H9 (cell line): ENCODE results near the gene AFAP1. TPM values are rescaled to one million over a fixed set of nuclear protein-coding genes. Genes with fewer than 3 reads are reported as not detected.

Experiments
- DNase-seq: peaks from one replicate; pipeline ENCODE4 v3.0.0-alpha.2; 2017
- H2AFZ ChIP-seq: one replicate; pipeline ENCODE4 v1.6.1; 2013; ENCODE audit warnings: mild to moderate bottlenecking, low read length, control low read depth, moderate library complexity
- H2AK5ac ChIP-seq: 2 replicates; pipeline ENCODE4 v1.6.1; 2013; ENCODE audit warnings: low read length, control low read depth, mixed read lengths; ENCODE audit not compliant: insufficient read length
- H2BK120ac ChIP-seq: one replicate; pipeline ENCODE4 v1.6.1; 2013; ENCODE audit warnings: low read depth, mild to moderate bottlenecking, low read length, control low read depth, inconsistent platforms; ENCODE audit not compliant: poor library complexity, severe bottlenecking
- H2BK12ac ChIP-seq: 2 replicates; pipeline ENCODE4 v1.6.1; 2013; ENCODE audit warnings: low read length, control low read depth, mixed read lengths, low read depth; ENCODE audit not compliant: insufficient read length
- H2BK15ac ChIP-seq: 2 replicates; pipeline ENCODE4 v1.6.1; 2013; ENCODE audit warnings: low read depth, low read length, control low read depth
- H2BK20ac ChIP-seq: one replicate; pipeline ENCODE4 v1.6.1; 2013; ENCODE audit warnings: low read depth, mild to moderate bottlenecking, low read length, control low read depth, inconsistent platforms; ENCODE audit not compliant: poor library complexity, severe bottlenecking
- H2BK5ac ChIP-seq: 2 replicates; pipeline ENCODE4 v1.6.1; 2013; ENCODE audit warnings: low read length, control low read depth, mixed read lengths; ENCODE audit not compliant: insufficient read length
- H3K14ac ChIP-seq: 2 replicates; pipeline ENCODE4 v1.6.1; 2013; ENCODE audit warnings: low read length, control low read depth; ENCODE audit not compliant: insufficient read depth
- H3K18ac ChIP-seq: 2 replicates; pipeline ENCODE4 v1.6.1; 2013; ENCODE audit warnings: low read depth, mild to moderate bottlenecking, mixed read lengths, low read length, control low read depth; ENCODE audit not compliant: insufficient read length
- H3K23ac ChIP-seq: 2 replicates; pipeline ENCODE4 v1.6.1; 2013; ENCODE audit warnings: low read length, control low read depth, mixed read lengths, low read depth; ENCODE audit not compliant: insufficient read length
- H3K23me2 ChIP-seq: 2 replicates; pipeline ENCODE4 v1.6.1; 2013; ENCODE audit warnings: low read depth, mild to moderate bottlenecking, mixed read lengths, low read length, control low read depth; ENCODE audit not compliant: insufficient read length, poor library complexity, severe bottlenecking
- H3K27ac ChIP-seq: 2 replicates; pipeline ENCODE4 v1.5.1; 2013; ENCODE audit warnings: low read length, control low read depth, mixed read lengths, low read depth; ENCODE audit not compliant: insufficient read length
- H3K27me3 ChIP-seq: 2 replicates; pipeline ENCODE4 v1.6.1; 2013; ENCODE audit warnings: low read length, control low read depth, inconsistent platforms; ENCODE audit not compliant: insufficient read depth
- H3K4ac ChIP-seq: 2 replicates; pipeline ENCODE4 v1.6.1; 2013; ENCODE audit warnings: low read depth, mild to moderate bottlenecking, control low read depth, inconsistent platforms, low read length, moderate library complexity
- H3K4me1 ChIP-seq: 2 replicates; pipeline ENCODE4 v1.6.1; 2013; ENCODE audit warnings: low read length, control low read depth, inconsistent platforms; ENCODE audit not compliant: insufficient read depth
- H3K4me2 ChIP-seq: 2 replicates; pipeline ENCODE4 v1.6.1; 2013; ENCODE audit warnings: low read length, control low read depth, mixed read lengths; ENCODE audit not compliant: insufficient read length, insufficient read depth
- H3K56ac ChIP-seq: 2 replicates; pipeline ENCODE4 v1.6.1; 2013; ENCODE audit warnings: low read depth, mild to moderate bottlenecking, mixed read lengths, low read length, control low read depth; ENCODE audit not compliant: insufficient read length
- H3K79me1 ChIP-seq: 2 replicates; pipeline ENCODE4 v1.6.1; 2013; ENCODE audit warnings: low read depth, mild to moderate bottlenecking, moderate library complexity, low read length, control low read depth, inconsistent platforms; ENCODE audit not compliant: insufficient read depth, poor library complexity, severe bottlenecking
- H3K79me2 ChIP-seq: 2 replicates; pipeline ENCODE4 v1.6.1; 2013; ENCODE audit warnings: low read length, control low read depth, inconsistent platforms; ENCODE audit not compliant: insufficient read depth
- H3K9ac ChIP-seq: 2 replicates; pipeline ENCODE4 v1.6.1; 2013; ENCODE audit warnings: low read length, control low read depth, mixed read lengths; ENCODE audit not compliant: insufficient read length; ENCODE audit errors: extremely low read depth
- H3K9me3 ChIP-seq: one replicate; pipeline ENCODE4 v1.6.1; 2013; ENCODE audit warnings: low read depth, low read length, inconsistent platforms; ENCODE audit not compliant: control insufficient read depth
- H3T11ph ChIP-seq: one replicate; pipeline ENCODE4 v1.6.1; 2013; ENCODE audit warnings: mild to moderate bottlenecking, low read length, control low read depth, inconsistent platforms
- H4K20me1 ChIP-seq: one replicate; pipeline ENCODE4 v1.6.1; 2013; ENCODE audit not compliant: control insufficient read depth, insufficient read length, insufficient read depth
- H4K5ac ChIP-seq: 2 replicates; pipeline ENCODE4 v1.6.1; 2013; ENCODE audit warnings: low read depth, mild to moderate bottlenecking, mixed read lengths, low read length, control low read depth; ENCODE audit not compliant: insufficient read length
- H4K8ac ChIP-seq: replicated peaks from 2 replicates; pipeline ENCODE4 v1.6.1; 2013; ENCODE audit warnings: low read length, control low read depth, mixed read lengths, low read depth; ENCODE audit not compliant: insufficient read length
- H4K91ac ChIP-seq: 2 replicates; pipeline ENCODE4 v1.6.1; 2013; ENCODE audit warnings: low read depth, mild to moderate bottlenecking, moderate library complexity, mixed read lengths, low read length, control low read depth; ENCODE audit not compliant: insufficient read length
- H3K27ac Mint-ChIP-seq, 3 experiments: 2 replicates in 2 of 3; 3 replicates in 1 of 3; pipeline ENCODE4 v1.8.0; 2020 to 2021; ENCODE audit warnings: mixed read lengths in 3 of 3, mild to moderate bottlenecking in 1 of 3, moderate library complexity in 1 of 3
- H3K27me3 Mint-ChIP-seq: 2 replicates; pipeline ENCODE4 v1.8.0; 2021; ENCODE audit warnings: low read depth, mild to moderate bottlenecking, moderate library complexity, mixed read lengths
- H3K36me3 Mint-ChIP-seq, 3 experiments: 2 replicates in 2 of 3; 3 replicates in 1 of 3; pipeline ENCODE4 v1.8.0; 2020 to 2021; ENCODE audit warnings: low read depth in 3 of 3, mixed read lengths in 3 of 3; ENCODE audit not compliant: insufficient read depth in 1 of 3
- H3K4me1 Mint-ChIP-seq, 2 experiments: 2 replicates each; pipeline ENCODE4 v1.8.0; 2020; ENCODE audit warnings: mixed read lengths in 2 of 2
- H3K4me3 Mint-ChIP-seq, 2 experiments: 2 replicates in 1 of 2; 3 replicates in 1 of 2; pipeline ENCODE4 v1.8.0; 2020 to 2021; ENCODE audit warnings: mild to moderate bottlenecking in 2 of 2, mixed read lengths in 2 of 2, moderate library complexity in 1 of 2
- H3K9me3 Mint-ChIP-seq, 2 experiments: 2 replicates in 1 of 2; 3 replicates in 1 of 2; pipeline ENCODE4 v1.8.0; 2020; ENCODE audit warnings: mild to moderate bottlenecking in 2 of 2, mixed read lengths in 2 of 2, moderate library complexity in 1 of 2
- CTCF ChIP-seq: fragments of 200-600 bp; sonication (generic); conservative IDR thresholded peaks from 3 replicates; pipeline ENCODE4 v1.8.0; 2021; ENCODE audit warnings: antibody characterized with exemption, mild to moderate bottlenecking
- WGBS: extraction: QIAGEN DNeasy Blood & Tissue Kit; methylation state at CpG from one replicate; pipeline ENCODE4 v1.1.7; 2013; ENCODE audit warnings: missing lambda C conversion rate, low lambda C conversion rate, mixed read lengths; ENCODE audit not compliant: insufficient read length; ENCODE audit errors: extremely low coverage; 5-methylcytosine and 5-hydroxymethylcytosine counted together
- total RNA-seq: library from RNA; stranded (reverse); gene quantifications from 2 replicates; pipeline ENCODE4 v1.2.1, GENCODE V29; 2021

AFAP1 gene
- total RNA-seq, 1 experiment from 2014 or later: 6.5 TPM

- TF ChIP-seq CTCF: no peak
- H3K27me3 Mint-ChIP-seq: no peaks in the 10 kb centered on the region
These were observed 85.4 kb downstream of the AFAP1 start for GRCh38 chr4:7854216-7854615.

More at GRCh38 chr4:7854216-7854615, 85.4 kb downstream of the AFAP1 start:
- DNase-seq: no peak
- Histone ChIP-seq H3K9ac (no peak overlapping the region), H3K9me3 (no peaks in the 10 kb centered on the region), H3K23ac (no peak overlapping the region), H4K20me1 (no peaks in the 10 kb centered on the region), H3K56ac (no peak overlapping the region), H3K14ac (no peak overlapping the region), H3K18ac (no peak overlapping the region), H3T11ph (no peak overlapping the region), H2BK12ac (no peak overlapping the region), H3K4ac (no peak overlapping the region), H3K23me2 (no peaks in the 10 kb centered on the region), H3K79me2 (no peaks in the 10 kb centered on the region), H2AK5ac (no peak overlapping the region), H3K4me1 (peaks cover 3% of the 10 kb centered on the region; the same call in 1 of the 2 replicates), H3K79me1 (no peaks in the 10 kb centered on the region), H4K5ac (no peak overlapping the region), H3K4me2 (no peak overlapping the region), H4K8ac (no peak overlapping the region), H3K27me3 (no peaks in the 10 kb centered on the region), H3K27ac (no peak overlapping the region), H2BK20ac (no peak overlapping the region), H2AFZ (no peak overlapping the region), H2BK120ac (no peak overlapping the region), H2BK5ac (no peak overlapping the region), H2BK15ac (no peak overlapping the region), H4K91ac (no peak overlapping the region)
- no CpG with 5 or more reads among the region's 9 CpGs for WGBS
- Mint-ChIP-seq H3K36me3 (peaks cover 0 to 15% (median 6%) of the 10 kb centered on the region in 3 experiments; a peak in 4 of 7 replicates), H3K27ac (0 out of 7 replicates have a peak overlapping the region, but pooled peaks of 1 of the 3 experiments have one; percentile 32), H3K4me1 (peaks cover 12 to 26% of the 10 kb centered on the region in 2 experiments), H3K4me3 (no peak overlapping the region), H3K9me3 (no peaks in the 10 kb centered on the region)
